HCT116 (cell line): Measurements from ENCODE around the gene INTS4.

Experiments
- EGR1 ChIP-seq: IDR thresholded peaks from 2 replicates; pipeline ENCODE4 v1.6.1; 2012; ENCODE audit warnings: low read depth
- EZH2 ChIP-seq: fragments of 200-600 bp; sonication (generic); IDR thresholded peaks from 2 replicates; pipeline ENCODE4 v1.6.1; 2017; ENCODE audit warnings: antibody characterized with exemption, mixed run types
- FOSL1 ChIP-seq: IDR thresholded peaks from 2 replicates; pipeline ENCODE4 v1.6.1; 2012; ENCODE audit warnings: low read depth
- POLR2AphosphoS5 ChIP-seq: IDR thresholded peaks from 2 replicates; pipeline ENCODE4 v1.6.1; 2011; ENCODE audit warnings: mild to moderate bottlenecking, low read depth, low read length, moderate library complexity
- SP1 ChIP-seq: IDR thresholded peaks from 2 replicates; pipeline ENCODE4 v1.6.1; 2012; ENCODE audit warnings: low read depth
- TF ChIP-seq, protein P1 (sequence below), 3 experiments: fragments of 200-600 bp in 1 of 3; sonication (generic) in 1 of 3; IDR thresholded peaks in 2 of 3; conservative IDR thresholded peaks in 1 of 3; 2 replicates each; pipeline ENCODE4 v1.5.1; 2012 to 2017; ENCODE audit warnings: low read depth in 2 of 3, low read length in 2 of 3, antibody characterized with exemption in 1 of 3, borderline replicate concordance in 1 of 3, control low read depth in 1 of 3, mild to moderate bottlenecking in 1 of 3, mixed read lengths in 1 of 3, mixed run types in 1 of 3, moderate library complexity in 1 of 3; ENCODE audit not compliant: insufficient read depth in 1 of 3

DNA sequence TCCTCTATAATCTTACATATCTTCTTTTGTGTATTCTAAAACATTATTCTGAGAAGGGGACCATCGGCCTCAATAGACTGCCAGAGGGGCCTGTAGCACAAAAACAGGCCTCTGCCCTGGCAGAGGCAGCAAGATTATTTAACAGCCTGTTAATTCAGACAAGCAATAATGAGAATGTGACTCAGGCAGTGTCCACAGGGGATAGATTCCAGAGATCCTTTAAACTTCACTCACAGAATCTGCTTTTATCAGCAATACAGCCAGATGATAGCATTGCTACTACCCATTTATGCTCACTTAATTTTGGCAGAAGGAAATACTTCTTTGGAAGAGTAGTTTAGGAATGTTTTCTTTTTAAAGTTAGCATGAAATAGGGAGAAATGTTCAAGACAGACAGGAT lies 128.7 kb downstream of the INTS4 start:
- TF ChIP-seq, protein P1, sequence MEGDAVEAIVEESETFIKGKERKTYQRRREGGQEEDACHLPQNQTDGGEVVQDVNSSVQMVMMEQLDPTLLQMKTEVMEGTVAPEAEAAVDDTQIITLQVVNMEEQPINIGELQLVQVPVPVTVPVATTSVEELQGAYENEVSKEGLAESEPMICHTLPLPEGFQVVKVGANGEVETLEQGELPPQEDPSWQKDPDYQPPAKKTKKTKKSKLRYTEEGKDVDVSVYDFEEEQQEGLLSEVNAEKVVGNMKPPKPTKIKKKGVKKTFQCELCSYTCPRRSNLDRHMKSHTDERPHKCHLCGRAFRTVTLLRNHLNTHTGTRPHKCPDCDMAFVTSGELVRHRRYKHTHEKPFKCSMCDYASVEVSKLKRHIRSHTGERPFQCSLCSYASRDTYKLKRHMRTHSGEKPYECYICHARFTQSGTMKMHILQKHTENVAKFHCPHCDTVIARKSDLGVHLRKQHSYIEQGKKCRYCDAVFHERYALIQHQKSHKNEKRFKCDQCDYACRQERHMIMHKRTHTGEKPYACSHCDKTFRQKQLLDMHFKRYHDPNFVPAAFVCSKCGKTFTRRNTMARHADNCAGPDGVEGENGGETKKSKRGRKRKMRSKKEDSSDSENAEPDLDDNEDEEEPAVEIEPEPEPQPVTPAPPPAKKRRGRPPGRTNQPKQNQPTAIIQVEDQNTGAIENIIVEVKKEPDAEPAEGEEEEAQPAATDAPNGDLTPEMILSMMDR (IDR thresholded peaks at IDR 0.05 in 2 of 3, conservative IDR thresholded peaks at IDR 0.05 in 1 of 3; ENCODE audit: borderline replicate concordance in 1 of 3, insufficient read depth in 1 of 3, low read depth in 2 of 3, low read length in 2 of 3) = no peak
- TF ChIP-seq POLR2AphosphoS5 (no peak), EGR1 (no peak), SP1 (no peak), FOSL1 (no peak), EZH2 (no peak)
